ENCODE results near the gene TNPO1. TPM values are rescaled to one million over a fixed set of nuclear protein-coding genes. Genes with fewer than 3 reads are reported as not detected.

TNPO1 gene
- total and polyA plus RNA-seq, 2 of the 13 experiments (the other 11 are each of a cell fraction or from before 2014, with no cell fraction given), result 26.7 to 123 TPM

DNA sequence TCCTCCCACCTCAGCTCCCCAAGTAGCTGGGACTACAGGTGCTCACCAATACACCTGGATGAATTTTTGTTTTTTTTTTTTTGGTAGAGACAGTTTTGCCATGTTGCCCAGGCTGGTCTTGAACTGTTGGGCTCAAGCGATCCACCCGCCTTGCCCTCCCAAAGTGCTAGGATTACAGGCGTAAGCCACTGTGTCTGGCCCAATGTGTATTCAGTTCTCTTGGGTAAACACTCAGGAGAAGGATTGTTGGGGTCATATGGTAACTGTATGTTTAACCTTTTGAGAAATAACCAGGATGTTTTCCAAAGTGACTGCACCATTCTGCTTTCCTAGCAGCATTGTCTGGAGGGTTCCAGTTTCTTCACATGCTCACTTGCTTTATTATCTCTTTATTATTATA is 67.4 kb downstream of the TNPO1 start:
- Histone ChIP-seq H3K4me1 (ENCODE audit: insufficient read depth, low read length) (peaks cover 11% of the 10 kb centered on the region), H4K20me1 (ENCODE audit: insufficient read depth, low read length) (no peaks in the 10 kb centered on the region), H3K27ac (ENCODE audit: extremely low read length, insufficient read depth, low read length) (no peak overlapping the region), H3K4me2 (ENCODE audit: low read depth, low read length) (no peak overlapping the region), H3K27me3 (ENCODE audit: control insufficient read depth in 1 of 2, insufficient read depth in 2 of 2, low read length in 2 of 2) (no peaks in the 10 kb centered on the region), H3K4me3 (replicated peaks in 1 of 3; ENCODE audit: insufficient read depth in 1 of 3, low read depth in 2 of 3, low read length in 3 of 3) (no peak overlapping the region), H2AFZ (ENCODE audit: low read length) (no peak overlapping the region), H3K9ac (ENCODE audit: insufficient read depth, low read depth, low read length) (no peak overlapping the region), H3K36me3 (replicated peaks in 1 of 2; ENCODE audit: control insufficient read depth in 1 of 2, insufficient read depth in 2 of 2, low read length in 2 of 2) (peaks cover 23 to 90% of the 10 kb centered on the region in 2 experiments), H3K79me2 (ENCODE audit: insufficient read depth, low read length) (peaks cover 3% of the 10 kb centered on the region), H3K9me3 (ENCODE audit: low read length) (no peaks in the 10 kb centered on the region)
- ATAC-seq, result peak; percentile 46
- in situ Hi-C loops (cut with HindIII; ENCODE audit: extremely low pct_ligation_motif_present, low pct_unique_long_range_greater_than_20kb) (no loop called here), intact Hi-C loops (cut with micrococcal nuclease; ENCODE audit: unreplicated experiment) (no loop called here)
- ChIA-PET POLR2A (no interaction called here), CTCF (ENCODE audit: low intra/inter-chr PET ratio, low total read pairs) (no interaction called here)
- peak; percentile 62 for FAIRE-seq
- peak; percentile 31 for DNase-seq (ENCODE audit: low spot score)
- WGBS (ENCODE audit: low lambda C conversion rate), result 96% methylated on average over 3 of the region's 3 CpGs
- no TSS peak for BruUV-seq (replicated peaks)
- TF ChIP-seq FOXA1 (IDR thresholded peaks at IDR 0.05), result no peak
- peak; percentile 28; the same call in 1 of the 2 replicates for TF ChIP-seq FOXA1 (CRISPR knock-in tag; IDR thresholded peaks at IDR 0.05)
- TF ChIP-seq ATF7-NPFF (CRISPR knock-in tag; IDR thresholded peaks at IDR 0.05; ENCODE audit: low read depth), result no peak
- TF ChIP-seq, protein P1, sequence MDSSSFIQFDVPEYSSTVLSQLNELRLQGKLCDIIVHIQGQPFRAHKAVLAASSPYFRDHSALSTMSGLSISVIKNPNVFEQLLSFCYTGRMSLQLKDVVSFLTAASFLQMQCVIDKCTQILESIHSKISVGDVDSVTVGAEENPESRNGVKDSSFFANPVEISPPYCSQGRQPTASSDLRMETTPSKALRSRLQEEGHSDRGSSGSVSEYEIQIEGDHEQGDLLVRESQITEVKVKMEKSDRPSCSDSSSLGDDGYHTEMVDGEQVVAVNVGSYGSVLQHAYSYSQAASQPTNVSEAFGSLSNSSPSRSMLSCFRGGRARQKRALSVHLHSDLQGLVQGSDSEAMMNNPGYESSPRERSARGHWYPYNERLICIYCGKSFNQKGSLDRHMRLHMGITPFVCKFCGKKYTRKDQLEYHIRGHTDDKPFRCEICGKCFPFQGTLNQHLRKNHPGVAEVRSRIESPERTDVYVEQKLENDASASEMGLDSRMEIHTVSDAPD (CRISPR knock-in tag; IDR thresholded peaks at IDR 0.05), result no peak
- TF ChIP-seq TARDBP (CRISPR knock-in tag; IDR thresholded peaks at IDR 0.05), result no peak
- TF ChIP-seq, protein P2, sequence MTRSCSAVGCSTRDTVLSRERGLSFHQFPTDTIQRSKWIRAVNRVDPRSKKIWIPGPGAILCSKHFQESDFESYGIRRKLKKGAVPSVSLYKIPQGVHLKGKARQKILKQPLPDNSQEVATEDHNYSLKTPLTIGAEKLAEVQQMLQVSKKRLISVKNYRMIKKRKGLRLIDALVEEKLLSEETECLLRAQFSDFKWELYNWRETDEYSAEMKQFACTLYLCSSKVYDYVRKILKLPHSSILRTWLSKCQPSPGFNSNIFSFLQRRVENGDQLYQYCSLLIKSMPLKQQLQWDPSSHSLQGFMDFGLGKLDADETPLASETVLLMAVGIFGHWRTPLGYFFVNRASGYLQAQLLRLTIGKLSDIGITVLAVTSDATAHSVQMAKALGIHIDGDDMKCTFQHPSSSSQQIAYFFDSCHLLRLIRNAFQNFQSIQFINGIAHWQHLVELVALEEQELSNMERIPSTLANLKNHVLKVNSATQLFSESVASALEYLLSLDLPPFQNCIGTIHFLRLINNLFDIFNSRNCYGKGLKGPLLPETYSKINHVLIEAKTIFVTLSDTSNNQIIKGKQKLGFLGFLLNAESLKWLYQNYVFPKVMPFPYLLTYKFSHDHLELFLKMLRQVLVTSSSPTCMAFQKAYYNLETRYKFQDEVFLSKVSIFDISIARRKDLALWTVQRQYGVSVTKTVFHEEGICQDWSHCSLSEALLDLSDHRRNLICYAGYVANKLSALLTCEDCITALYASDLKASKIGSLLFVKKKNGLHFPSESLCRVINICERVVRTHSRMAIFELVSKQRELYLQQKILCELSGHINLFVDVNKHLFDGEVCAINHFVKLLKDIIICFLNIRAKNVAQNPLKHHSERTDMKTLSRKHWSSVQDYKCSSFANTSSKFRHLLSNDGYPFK (CRISPR knock-in tag; IDR thresholded peaks at IDR 0.05; ENCODE audit: borderline replicate concordance), result no peak
- TF ChIP-seq ZNF552 (CRISPR knock-in tag; IDR thresholded peaks at IDR 0.05; ENCODE audit: borderline replicate concordance), result no peak
- TF ChIP-seq TEAD3 (CRISPR knock-in tag; optimal IDR thresholded peaks at IDR 0.05; ENCODE audit: borderline replicate concordance), result no peak
- TF ChIP-seq ZNF44 (CRISPR knock-in tag; IDR thresholded peaks at IDR 0.05), result no peak
- TF ChIP-seq ZNF766 (CRISPR knock-in tag; IDR thresholded peaks at IDR 0.05; ENCODE audit: borderline replicate concordance), result no peak
- no peak for TF ChIP-seq ZNF530 (CRISPR knock-in tag; IDR thresholded peaks at IDR 0.05; ENCODE audit: low read depth)
- TF ChIP-seq CC2D1A (CRISPR knock-in tag; IDR thresholded peaks at IDR 0.05), result no peak
- TF ChIP-seq, protein P3, sequence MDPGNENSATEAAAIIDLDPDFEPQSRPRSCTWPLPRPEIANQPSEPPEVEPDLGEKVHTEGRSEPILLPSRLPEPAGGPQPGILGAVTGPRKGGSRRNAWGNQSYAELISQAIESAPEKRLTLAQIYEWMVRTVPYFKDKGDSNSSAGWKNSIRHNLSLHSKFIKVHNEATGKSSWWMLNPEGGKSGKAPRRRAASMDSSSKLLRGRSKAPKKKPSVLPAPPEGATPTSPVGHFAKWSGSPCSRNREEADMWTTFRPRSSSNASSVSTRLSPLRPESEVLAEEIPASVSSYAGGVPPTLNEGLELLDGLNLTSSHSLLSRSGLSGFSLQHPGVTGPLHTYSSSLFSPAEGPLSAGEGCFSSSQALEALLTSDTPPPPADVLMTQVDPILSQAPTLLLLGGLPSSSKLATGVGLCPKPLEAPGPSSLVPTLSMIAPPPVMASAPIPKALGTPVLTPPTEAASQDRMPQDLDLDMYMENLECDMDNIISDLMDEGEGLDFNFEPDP (CRISPR knock-in tag; conservative IDR thresholded peaks at IDR 0.05), result 0 out of 2 replicates have a peak, but pooled peaks have one; percentile 53
- 0 out of 2 replicates have a peak, but pooled peaks have one; percentile 15 for TF ChIP-seq FOXA3 (CRISPR knock-in tag; IDR thresholded peaks at IDR 0.05)
- TF ChIP-seq XBP1 (CRISPR knock-in tag; IDR thresholded peaks at IDR 0.05), result no peak
- TF ChIP-seq, protein P4, sequence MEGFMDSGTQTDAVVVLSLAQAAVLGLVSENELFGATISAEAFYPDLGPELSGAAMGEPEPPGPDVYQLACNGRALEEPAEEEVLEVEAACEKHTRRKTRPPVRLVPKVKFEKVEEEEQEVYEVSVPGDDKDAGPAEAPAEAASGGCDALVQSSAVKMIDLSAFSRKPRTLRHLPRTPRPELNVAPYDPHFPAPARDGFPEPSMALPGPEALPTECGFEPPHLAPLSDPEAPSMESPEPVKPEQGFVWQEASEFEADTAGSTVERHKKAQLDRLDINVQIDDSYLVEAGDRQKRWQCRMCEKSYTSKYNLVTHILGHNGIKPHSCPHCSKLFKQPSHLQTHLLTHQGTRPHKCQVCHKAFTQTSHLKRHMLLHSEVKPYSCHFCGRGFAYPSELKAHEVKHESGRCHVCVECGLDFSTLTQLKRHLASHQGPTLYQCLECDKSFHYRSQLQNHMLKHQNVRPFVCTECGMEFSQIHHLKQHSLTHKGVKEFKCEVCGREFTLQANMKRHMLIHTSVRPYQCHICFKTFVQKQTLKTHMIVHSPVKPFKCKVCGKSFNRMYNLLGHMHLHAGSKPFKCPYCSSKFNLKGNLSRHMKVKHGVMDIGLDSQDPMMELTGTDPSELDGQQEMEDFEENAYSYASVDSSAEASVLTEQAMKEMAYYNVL (CRISPR knock-in tag; IDR thresholded peaks at IDR 0.05; ENCODE audit: borderline replicate concordance), result no peak
- TF ChIP-seq ZNF615 (CRISPR knock-in tag; IDR thresholded peaks at IDR 0.05; ENCODE audit: borderline replicate concordance), result no peak
- TF ChIP-seq ZSCAN30 (CRISPR knock-in tag; IDR thresholded peaks at IDR 0.05), result no peak
- TF ChIP-seq PAX8 (CRISPR knock-in tag; IDR thresholded peaks at IDR 0.05; ENCODE audit: borderline replicate concordance), result no peak
